Liver (tissue), 3 donors: ENCODE measurements around the gene COL23A1.

Experiments
- JUND ChIP-seq, 2 donors: IDR thresholded peaks; 2 replicates each; pipeline ENCODE4 v1.6.1; 2016; ENCODE audit warnings: antibody characterized with exemption in 2 of 2
- YY1 ChIP-seq: IDR thresholded peaks from 2 replicates; pipeline ENCODE4 v1.6.1; 2016; ENCODE audit warnings: antibody characterized with exemption, mild to moderate bottlenecking
- TF ChIP-seq, protein P1 (sequence below): fragments of 150-350 bp; IDR thresholded peaks from 2 replicates; pipeline ENCODE4 v1.5.1; 2017; ENCODE audit warnings: improper control_type of control experiment, low read depth, low read length; ENCODE audit not compliant: missing input control
- donor health status: healthy.
- donor health status: healthy.

- TF ChIP-seq, protein P1, sequence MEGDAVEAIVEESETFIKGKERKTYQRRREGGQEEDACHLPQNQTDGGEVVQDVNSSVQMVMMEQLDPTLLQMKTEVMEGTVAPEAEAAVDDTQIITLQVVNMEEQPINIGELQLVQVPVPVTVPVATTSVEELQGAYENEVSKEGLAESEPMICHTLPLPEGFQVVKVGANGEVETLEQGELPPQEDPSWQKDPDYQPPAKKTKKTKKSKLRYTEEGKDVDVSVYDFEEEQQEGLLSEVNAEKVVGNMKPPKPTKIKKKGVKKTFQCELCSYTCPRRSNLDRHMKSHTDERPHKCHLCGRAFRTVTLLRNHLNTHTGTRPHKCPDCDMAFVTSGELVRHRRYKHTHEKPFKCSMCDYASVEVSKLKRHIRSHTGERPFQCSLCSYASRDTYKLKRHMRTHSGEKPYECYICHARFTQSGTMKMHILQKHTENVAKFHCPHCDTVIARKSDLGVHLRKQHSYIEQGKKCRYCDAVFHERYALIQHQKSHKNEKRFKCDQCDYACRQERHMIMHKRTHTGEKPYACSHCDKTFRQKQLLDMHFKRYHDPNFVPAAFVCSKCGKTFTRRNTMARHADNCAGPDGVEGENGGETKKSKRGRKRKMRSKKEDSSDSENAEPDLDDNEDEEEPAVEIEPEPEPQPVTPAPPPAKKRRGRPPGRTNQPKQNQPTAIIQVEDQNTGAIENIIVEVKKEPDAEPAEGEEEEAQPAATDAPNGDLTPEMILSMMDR = no peak
- no peak for TF ChIP-seq JUND (IDR thresholded peaks at IDR 0.05)
- TF ChIP-seq YY1 = no peak
These were observed 222.5 kb downstream of the COL23A1 start for GRCh38 chr5:178367736-178368120.
